ENCODE measurements around the gene RBFOX2.

- no peak for TF ChIP-seq POLR2AphosphoS5 (IDR thresholded peaks at IDR 0.05; ENCODE audit: low read depth)
- TF ChIP-seq CTCF (conservative IDR thresholded peaks at IDR 0.05; ENCODE audit: low read depth in 2 of 2) = no peak
- no peak for TF ChIP-seq REST (IDR thresholded peaks at IDR 0.05; ENCODE audit: unreplicated experiment)
- TF ChIP-seq ZNF331 (CRISPR knock-in tag; IDR thresholded peaks at IDR 0.05; ENCODE audit: low read depth) = no peak
- TF ChIP-seq EZH2 (IDR thresholded peaks at IDR 0.05; ENCODE audit: low read depth, unreplicated experiment) = no peak
- no peak for TF ChIP-seq EZH2phosphoT487 (IDR thresholded peaks at IDR 0.05; ENCODE audit: unreplicated experiment)
- TF ChIP-seq JUNB (IDR thresholded peaks at IDR 0.05; ENCODE audit: unreplicated experiment) = no peak
- TF ChIP-seq ETS1 (IDR thresholded peaks at IDR 0.05) = no peak
- TF ChIP-seq ZNF114 (CRISPR knock-in tag; IDR thresholded peaks at IDR 0.05) = no peak
- no peak for TF ChIP-seq STAT1 (IDR thresholded peaks at IDR 0.05; ENCODE audit: unreplicated experiment)
Measured at GRCh38 chr22:35961480-35962295, 66.9 kb downstream of the RBFOX2 start.

Data from GM23338 (cell line).